D721Med (cell line): ENCODE results near the gene MXI1.
"Not testable (repeated sequence)": the region's sequence is repeated elsewhere in the genome, so short reads cannot be mapped to it uniquely, and the experiment has no call there.

Experiments used
- DNase-seq: peaks from one replicate; pipeline ENCODE4 v3.0.0; 2011; ENCODE audit warnings: low spot score; ENCODE audit not compliant: insufficient read length
- FAIRE-seq: peaks from 2 replicates; lab custom pipeline; 2011; peaks lifted over from hg19 to GRCh38; lab: Jason Lieb, UNC
- CTCF ChIP-seq: IDR thresholded peaks from 2 replicates; pipeline ENCODE4 v1.5.1; 2012; ENCODE audit warnings: mild to moderate bottlenecking, control low read depth; ENCODE audit not compliant: insufficient read depth; ENCODE audit errors: missing control alignments

Gene MXI1

GRCh38 chr10:110330675-110331074 is 123.3 kb downstream of the MXI1 start:
- FAIRE-seq (no peak), DNase-seq (no peak)
- no peak for TF ChIP-seq CTCF

GRCh38 chr10:110331226-110331795 is 123.9 kb downstream of the MXI1 start:
- DNase-seq, FAIRE-seq: not testable (repeated sequence)

GRCh38 chr10:110334061-110334656 is 126.8 kb downstream of the MXI1 start:
- FAIRE-seq, result no peak
- no peak for TF ChIP-seq CTCF
- no peak for DNase-seq

GRCh38 chr10:110335314-110336064 is 128.1 kb downstream of the MXI1 start:
- no peak for TF ChIP-seq CTCF
- FAIRE-seq (no peak), DNase-seq (no peak)

GRCh38 chr10:110336111-110336721 is 128.8 kb downstream of the MXI1 start:
- no peak for DNase-seq
- no peak for FAIRE-seq

More at GRCh38 chr10:110336111-110336721, 128.8 kb downstream of the MXI1 start:
- TF ChIP-seq CTCF, result no peak
